ENCODE results near the gene SDF2L1. TPM values are rescaled to one million over a fixed set of nuclear protein-coding genes. Genes with fewer than 3 reads are reported as not detected.

The SDF2L1 gene
- total RNA-seq, 1 donor from 2014 or later, result 23.2 TPM

DNA sequence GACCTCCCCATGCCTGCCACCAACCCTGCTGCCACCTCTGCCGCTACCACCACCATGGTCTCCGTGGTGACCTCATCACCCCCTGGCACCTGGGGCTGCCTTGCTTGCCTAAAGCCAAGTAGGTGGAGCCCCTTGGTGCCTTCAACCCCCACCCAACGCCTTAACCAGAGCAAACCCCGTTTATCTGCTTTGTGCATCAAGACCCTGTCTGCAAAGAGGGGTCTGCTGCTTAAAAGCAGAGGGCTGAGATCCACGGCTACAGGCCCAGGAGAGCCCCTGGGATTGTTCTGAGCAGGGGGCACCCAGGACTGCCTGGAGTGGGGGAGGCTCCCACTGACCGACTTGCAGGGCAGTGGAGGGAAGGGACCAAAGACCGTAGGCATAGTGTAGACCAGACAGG is 18.8 kb downstream of the SDF2L1 start:
- H3K4me1 Mint-ChIP-seq (ENCODE audit: unreplicated experiment), result peaks cover 13% of the 10 kb centered on the region
- TF ChIP-seq, protein P1, sequence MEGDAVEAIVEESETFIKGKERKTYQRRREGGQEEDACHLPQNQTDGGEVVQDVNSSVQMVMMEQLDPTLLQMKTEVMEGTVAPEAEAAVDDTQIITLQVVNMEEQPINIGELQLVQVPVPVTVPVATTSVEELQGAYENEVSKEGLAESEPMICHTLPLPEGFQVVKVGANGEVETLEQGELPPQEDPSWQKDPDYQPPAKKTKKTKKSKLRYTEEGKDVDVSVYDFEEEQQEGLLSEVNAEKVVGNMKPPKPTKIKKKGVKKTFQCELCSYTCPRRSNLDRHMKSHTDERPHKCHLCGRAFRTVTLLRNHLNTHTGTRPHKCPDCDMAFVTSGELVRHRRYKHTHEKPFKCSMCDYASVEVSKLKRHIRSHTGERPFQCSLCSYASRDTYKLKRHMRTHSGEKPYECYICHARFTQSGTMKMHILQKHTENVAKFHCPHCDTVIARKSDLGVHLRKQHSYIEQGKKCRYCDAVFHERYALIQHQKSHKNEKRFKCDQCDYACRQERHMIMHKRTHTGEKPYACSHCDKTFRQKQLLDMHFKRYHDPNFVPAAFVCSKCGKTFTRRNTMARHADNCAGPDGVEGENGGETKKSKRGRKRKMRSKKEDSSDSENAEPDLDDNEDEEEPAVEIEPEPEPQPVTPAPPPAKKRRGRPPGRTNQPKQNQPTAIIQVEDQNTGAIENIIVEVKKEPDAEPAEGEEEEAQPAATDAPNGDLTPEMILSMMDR (IDR thresholded peaks at IDR 0.05), result no peak
- H3K36me3 Mint-ChIP-seq (ENCODE audit: unreplicated experiment), result no peaks in the 10 kb centered on the region
- no peak overlapping the region for H3K4me3 Mint-ChIP-seq (ENCODE audit: unreplicated experiment)
- H3K9me3 Mint-ChIP-seq (ENCODE audit: unreplicated experiment), result no peaks in the 10 kb centered on the region
- H3K27me3 Mint-ChIP-seq (ENCODE audit: unreplicated experiment), result no peaks in the 10 kb centered on the region
- DNase-seq (ENCODE audit: extremely low spot score, unreplicated experiment), result no peak
- H3K27ac Mint-ChIP-seq (ENCODE audit: unreplicated experiment), result no peak overlapping the region

DNA sequence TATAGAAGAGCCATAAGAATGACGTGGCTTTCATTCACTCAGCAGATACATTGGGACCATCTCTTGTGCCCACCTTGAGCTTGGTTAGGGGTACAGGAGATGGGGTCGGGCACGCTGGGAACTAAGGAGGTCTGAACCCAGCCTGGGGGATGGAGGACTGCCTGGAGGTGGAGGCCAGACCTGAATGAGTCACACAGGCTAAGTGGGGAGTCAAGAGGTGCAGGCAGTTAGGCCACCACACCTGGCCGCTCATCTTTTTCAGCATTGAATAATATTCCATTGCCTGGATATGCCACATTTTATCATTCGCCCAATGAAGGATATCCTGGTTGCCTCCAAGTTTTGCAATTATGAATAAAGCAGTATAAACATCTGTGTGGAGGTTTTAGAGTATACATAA is 19.9 kb downstream of the SDF2L1 start:
- no peaks in the 10 kb centered on the region for H3K9me3 Mint-ChIP-seq (ENCODE audit: unreplicated experiment)
- H3K27ac Mint-ChIP-seq (ENCODE audit: unreplicated experiment), result no peak overlapping the region
- no peaks in the 10 kb centered on the region for H3K36me3 Mint-ChIP-seq (ENCODE audit: unreplicated experiment)
- H3K4me1 Mint-ChIP-seq (ENCODE audit: unreplicated experiment), result peaks cover 10% of the 10 kb centered on the region
- DNase-seq (ENCODE audit: extremely low spot score, unreplicated experiment), result no peak
- no peak overlapping the region for H3K4me3 Mint-ChIP-seq (ENCODE audit: unreplicated experiment)
- TF ChIP-seq, protein P1 (IDR thresholded peaks at IDR 0.05), result no peak
- no peaks in the 10 kb centered on the region for H3K27me3 Mint-ChIP-seq (ENCODE audit: unreplicated experiment)

DNA sequence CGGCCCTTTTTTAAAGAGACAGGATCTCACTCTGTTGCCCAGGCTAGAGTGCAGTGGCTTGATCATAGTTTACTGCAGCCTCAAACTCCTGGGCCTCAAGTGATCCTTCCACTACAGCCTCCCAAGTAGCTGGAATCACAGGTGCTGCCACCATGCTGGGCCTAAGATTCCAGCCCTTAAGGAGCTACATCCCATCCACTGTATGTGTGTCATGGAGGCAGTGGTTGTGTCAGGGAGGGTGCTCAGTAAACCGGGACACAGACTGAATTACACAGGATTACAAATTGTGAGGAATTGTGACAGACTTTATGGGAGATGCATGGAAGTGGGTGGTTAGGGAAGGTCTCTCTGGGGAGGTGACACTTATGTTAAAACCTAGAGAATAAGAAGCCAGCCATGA is 21.6 kb downstream of the SDF2L1 start:
- TF ChIP-seq, protein P1 (IDR thresholded peaks at IDR 0.05), result no peak
- no peaks in the 10 kb centered on the region for H3K9me3 Mint-ChIP-seq (ENCODE audit: unreplicated experiment)
- H3K36me3 Mint-ChIP-seq (ENCODE audit: unreplicated experiment), result no peaks in the 10 kb centered on the region
- H3K27ac Mint-ChIP-seq (ENCODE audit: unreplicated experiment), result no peak overlapping the region
- no peak for DNase-seq (ENCODE audit: extremely low spot score, unreplicated experiment)
- H3K4me1 Mint-ChIP-seq (ENCODE audit: unreplicated experiment), result peaks cover 14% of the 10 kb centered on the region
- H3K27me3 Mint-ChIP-seq (ENCODE audit: unreplicated experiment), result no peaks in the 10 kb centered on the region
- peak overlapping the region; percentile 36 for H3K4me3 Mint-ChIP-seq (ENCODE audit: unreplicated experiment)

DNA sequence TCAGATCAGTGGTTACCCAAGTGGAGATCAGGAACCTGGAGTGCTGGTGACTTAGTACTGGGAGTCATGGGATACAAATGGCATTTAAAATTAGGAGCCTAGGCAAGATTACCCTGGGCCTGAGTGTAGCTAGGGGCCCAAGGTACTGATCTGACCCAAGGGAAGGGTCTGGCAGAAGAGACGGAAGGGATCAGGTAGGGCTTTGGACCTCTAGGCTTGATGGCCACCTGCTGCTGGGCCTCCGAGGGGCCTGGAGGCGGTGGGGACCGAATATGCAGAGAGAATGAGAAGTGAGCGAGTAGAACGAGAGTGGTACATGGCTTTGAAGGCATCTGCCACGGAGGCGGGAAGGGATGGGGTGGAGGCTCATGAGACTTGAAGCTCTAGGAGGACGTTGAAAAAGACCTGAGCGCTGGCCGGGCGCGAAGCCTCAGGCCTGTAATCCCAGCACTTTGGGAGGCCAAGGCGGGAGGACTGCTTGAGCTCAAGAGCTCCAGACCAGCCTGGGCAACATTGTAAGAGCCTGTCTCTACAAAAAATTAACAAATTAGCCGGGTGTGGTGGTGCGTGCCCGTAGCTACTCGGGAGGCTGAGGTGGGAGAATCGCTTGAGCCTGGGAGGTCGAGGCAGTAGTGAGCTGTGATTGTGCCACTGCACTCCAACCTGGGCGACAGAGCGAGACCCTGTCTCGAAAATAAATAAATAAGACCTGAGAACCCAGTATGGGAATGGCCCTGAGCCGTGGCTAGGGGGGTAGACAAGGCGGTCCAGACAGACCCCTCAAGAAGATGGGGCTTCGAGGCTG is 23.1 kb downstream of the SDF2L1 start:
- no peak for DNase-seq (ENCODE audit: extremely low spot score, unreplicated experiment)
- Mint-ChIP-seq H3K36me3 (ENCODE audit: unreplicated experiment) (peaks cover 4% of the 10 kb centered on the region), H3K27ac (ENCODE audit: unreplicated experiment) (peak overlapping the region; percentile 96), H3K4me1 (ENCODE audit: unreplicated experiment) (peaks cover 14% of the 10 kb centered on the region), H3K27me3 (ENCODE audit: unreplicated experiment) (no peaks in the 10 kb centered on the region), H3K4me3 (ENCODE audit: unreplicated experiment) (peak overlapping the region; percentile 99), H3K9me3 (ENCODE audit: unreplicated experiment) (no peaks in the 10 kb centered on the region)
- TF ChIP-seq, protein P1 (IDR thresholded peaks at IDR 0.05), result no peak

DNA sequence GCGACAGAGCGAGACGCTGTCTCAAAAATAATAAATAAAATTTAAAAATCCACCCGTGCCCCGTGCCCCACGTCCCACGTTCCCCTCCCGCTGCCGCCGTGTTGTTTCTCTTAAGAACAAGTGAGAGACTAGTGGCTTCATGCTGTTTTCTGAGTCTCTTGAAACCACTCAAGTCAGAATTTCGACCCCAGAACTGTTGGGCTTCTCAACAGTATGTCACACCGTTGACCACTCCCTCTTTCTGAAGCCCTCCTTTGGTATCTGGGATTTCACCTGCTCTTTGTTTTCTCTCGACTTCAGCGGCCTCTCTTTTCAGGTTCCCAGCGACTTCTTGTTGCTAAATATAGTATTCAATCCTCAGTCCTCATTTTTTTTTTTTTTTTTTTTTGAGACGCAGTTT is 24.7 kb downstream of the SDF2L1 start:
- Mint-ChIP-seq H3K9me3 (ENCODE audit: unreplicated experiment) (no peaks in the 10 kb centered on the region), H3K4me3 (ENCODE audit: unreplicated experiment) (peak overlapping the region; percentile 99), H3K4me1 (ENCODE audit: unreplicated experiment) (peaks cover 14% of the 10 kb centered on the region), H3K36me3 (ENCODE audit: unreplicated experiment) (peaks cover 16% of the 10 kb centered on the region), H3K27ac (ENCODE audit: unreplicated experiment) (peak overlapping the region; percentile 96), H3K27me3 (ENCODE audit: unreplicated experiment) (no peaks in the 10 kb centered on the region)
- DNase-seq (ENCODE audit: extremely low spot score, unreplicated experiment), result no peak
- TF ChIP-seq, protein P1 (IDR thresholded peaks at IDR 0.05), result no peak

All from osteocyte (in vitro differentiated cells).